ENCODE results near the gene LDLRAD4. TPM values are rescaled to one million over a fixed set of nuclear protein-coding genes. Genes with fewer than 3 reads are reported as not detected.

Gene LDLRAD4
- total RNA-seq, 4 donors from 2014 or later = 20.4 to 40.4 (median 35.3) TPM

GRCh38 chr18:13369353-13369752 lies 150.8 kb downstream of the LDLRAD4 start:
- Histone ChIP-seq H3K27me3 (no peaks in the 10 kb centered on the region), H3K27ac (replicated peaks in 1 of 4) (no peak overlapping the region), H3K4me1 (peaks cover 4 to 46% (median 29%) of the 10 kb centered on the region in 4 donors), H3K36me3 (no peaks in the 10 kb centered on the region), H3K4me3 (no peak overlapping the region), H3K9me3 (no peaks in the 10 kb centered on the region)
- 84% methylated on average over 9 of the region's 9 CpGs for WGBS
- intact Hi-C loops (cut with DNase I) = no loop called here
- TF ChIP-seq EP300 (IDR thresholded peaks at IDR 0.05) (no peak), CTCF (IDR thresholded peaks at IDR 0.05) (no peak), POLR2AphosphoS5 (IDR thresholded peaks at IDR 0.05) (no peak), POLR2A (IDR thresholded peaks at IDR 0.05; ENCODE audit: low read depth) (no peak)
- peak; percentile 47 for DNase-seq (ENCODE audit: extremely low spot score)

- peak; percentile 81 for DNase-seq (ENCODE audit: extremely low spot score)
- H3K9me3 ChIP-seq = no peaks in the 10 kb centered on the region
- no peak overlapping the region for H3K4me3 ChIP-seq
- WGBS = 71% methylated on average over 8 of the region's 15 CpGs
- no peak overlapping the region for H3K27ac ChIP-seq (replicated peaks in 1 of 4)
- intact Hi-C loops (cut with DNase I) = no loop called here
- H3K4me1 ChIP-seq = peaks cover 9 to 47% (median 29%) of the 10 kb centered on the region in 4 donors
- H3K27me3 ChIP-seq = no peaks in the 10 kb centered on the region
- no peaks in the 10 kb centered on the region for H3K36me3 ChIP-seq
- TF ChIP-seq POLR2A (IDR thresholded peaks at IDR 0.05; ENCODE audit: low read depth) = no peak
- TF ChIP-seq EP300 (IDR thresholded peaks at IDR 0.05) = no peak
- TF ChIP-seq POLR2AphosphoS5 (IDR thresholded peaks at IDR 0.05) = no peak
- TF ChIP-seq CTCF (IDR thresholded peaks at IDR 0.05) = no peak
Measured at GRCh38 chr18:13369756-13370510, 151.4 kb downstream of the LDLRAD4 start.

- Histone ChIP-seq H3K36me3 (no peaks in the 10 kb centered on the region), H3K27ac (replicated peaks in 1 of 4) (no peak overlapping the region), H3K9me3 (no peaks in the 10 kb centered on the region), H3K4me1 (peaks cover 18 to 52% (median 34%) of the 10 kb centered on the region in 4 donors), H3K27me3 (no peaks in the 10 kb centered on the region), H3K4me3 (no peak overlapping the region)
- 96% methylated on average over 15 of the region's 16 CpGs for WGBS
- intact Hi-C loops (cut with DNase I) = no loop called here
- DNase-seq (ENCODE audit: extremely low spot score) = peak; percentile 70
- TF ChIP-seq CTCF (IDR thresholded peaks at IDR 0.05) (no peak), EP300 (IDR thresholded peaks at IDR 0.05) (no peak), POLR2AphosphoS5 (IDR thresholded peaks at IDR 0.05) (no peak), POLR2A (IDR thresholded peaks at IDR 0.05; ENCODE audit: low read depth) (no peak)
Measured at GRCh38 chr18:13370995-13371625, 152.6 kb downstream of the LDLRAD4 start.

- DNase-seq (ENCODE audit: extremely low spot score) = peak; percentile 53
- H3K36me3 ChIP-seq = no peaks in the 10 kb centered on the region
- intact Hi-C loops (cut with DNase I) = no loop called here
- peaks cover 19 to 52% (median 34%) of the 10 kb centered on the region in 4 donors for H3K4me1 ChIP-seq
- 83% methylated on average over 10 of the region's 10 CpGs for WGBS
- no peaks in the 10 kb centered on the region for H3K9me3 ChIP-seq
- no peak overlapping the region for H3K4me3 ChIP-seq
- H3K27me3 ChIP-seq = no peaks in the 10 kb centered on the region
- no peak overlapping the region for H3K27ac ChIP-seq (replicated peaks in 1 of 4)
- TF ChIP-seq EP300 (IDR thresholded peaks at IDR 0.05) = no peak
- no peak for TF ChIP-seq POLR2AphosphoS5 (IDR thresholded peaks at IDR 0.05)
- no peak for TF ChIP-seq CTCF (IDR thresholded peaks at IDR 0.05)
- TF ChIP-seq POLR2A (IDR thresholded peaks at IDR 0.05; ENCODE audit: low read depth) = no peak
Measured at GRCh38 chr18:13371689-13372418, 153.3 kb downstream of the LDLRAD4 start.
